OCI-M1 (cell line): ENCODE results near the gene ZNF613.
"Not testable (repeated sequence)": the region's sequence is repeated elsewhere in the genome, so short reads cannot be mapped to it uniquely, and the experiment has no call there.

Experiments
- DNase-seq: peaks from one replicate; lab custom pipeline; 2025; lab: John Stamatoyannopoulos, UW

ZNF613 gene

GRCh38 chr19:51944798-51945552 lies 17.7 kb downstream of the ZNF613 start:
- DNase-seq: no peak

GRCh38 chr19:51946602-51947001 lies 19.3 kb downstream of the ZNF613 start:
- DNase-seq: no peak

- DNase-seq: no peak
Measured at GRCh38 chr19:51948975-51949374, 21.7 kb downstream of the ZNF613 start.

DNA sequence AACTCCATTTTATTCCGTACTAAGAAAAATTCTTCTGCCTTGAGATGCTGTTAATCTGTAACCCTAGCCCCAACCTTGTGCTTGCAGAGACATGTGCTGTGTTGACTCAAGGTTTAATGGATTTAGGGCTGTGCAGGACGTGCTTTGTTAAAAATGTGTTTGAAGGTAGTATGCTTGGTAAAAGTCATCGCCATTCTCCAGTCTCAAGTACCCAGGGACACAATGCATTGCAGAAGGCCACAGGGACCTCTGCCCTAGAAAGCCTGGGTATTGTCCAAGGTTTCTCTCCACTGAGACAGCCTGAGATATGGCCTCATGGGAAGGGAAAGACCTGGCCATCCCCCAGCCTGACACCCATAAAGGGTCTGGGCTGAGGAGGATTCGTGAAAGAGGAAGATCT lies 30.6 kb downstream of the ZNF613 start:
- DNase-seq: not testable (repeated sequence)

DNA sequence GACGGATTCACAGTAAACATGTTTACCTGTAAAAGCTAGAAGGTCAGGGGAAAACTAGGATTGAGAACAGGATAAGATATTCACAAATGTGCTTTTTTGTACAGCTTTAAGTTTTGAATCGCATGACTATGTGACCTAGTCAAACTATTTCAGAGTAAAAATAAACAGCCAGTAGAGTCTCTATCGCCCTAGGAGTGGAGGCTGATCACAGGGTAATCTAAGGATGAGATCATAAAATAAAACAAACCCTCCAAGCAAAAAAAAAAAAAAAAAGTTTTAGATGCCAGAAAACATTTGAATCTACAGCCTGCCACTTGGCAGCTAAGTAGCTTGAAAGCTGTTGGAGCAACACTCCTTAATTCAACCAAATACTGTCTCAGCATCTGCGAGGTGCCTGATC lies 32.5 kb downstream of the ZNF613 start:
- peak; percentile 24 for DNase-seq

GRCh38 chr19:51960621-51961233 lies 33.5 kb downstream of the ZNF613 start:
- peak; percentile 93 for DNase-seq

DNA sequence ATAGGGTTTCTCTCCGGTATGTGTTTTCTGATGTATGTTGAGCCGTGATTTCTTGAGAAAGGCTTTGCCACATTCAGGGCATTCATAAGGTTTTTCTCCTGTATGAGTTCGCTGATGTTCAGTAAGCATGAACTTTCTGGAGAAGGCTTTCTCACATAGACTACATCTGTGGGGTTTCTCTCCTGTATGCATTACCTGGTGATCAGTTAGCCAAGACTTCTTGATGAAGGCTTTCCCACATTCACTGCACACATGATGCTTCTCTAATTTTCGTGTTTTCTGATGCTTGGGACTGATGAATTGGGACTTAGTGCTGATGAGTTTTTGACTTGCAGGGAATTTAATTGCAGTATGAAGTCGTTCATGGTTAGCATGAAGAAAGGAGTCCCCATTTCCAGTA lies 38.3 kb downstream of the ZNF613 start:
- DNase-seq: no peak

DNA sequence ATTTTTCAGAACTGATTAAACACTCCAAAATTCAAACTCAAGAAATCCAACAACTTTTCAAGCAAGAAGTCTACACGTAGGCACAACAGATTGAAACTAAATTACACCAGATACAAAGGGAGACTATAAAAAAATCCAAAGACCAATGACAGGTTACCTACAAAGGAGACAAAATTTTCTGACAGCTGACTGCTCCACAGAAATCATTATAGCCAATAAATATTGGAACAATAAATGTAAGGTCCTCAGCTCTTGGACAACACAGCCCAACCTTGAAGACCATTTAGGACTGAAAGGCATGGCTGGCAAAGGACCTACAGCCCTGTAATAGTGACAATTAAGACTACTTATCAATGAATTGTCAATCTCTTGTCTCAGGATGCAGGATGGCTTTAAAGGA lies 43.4 kb downstream of the ZNF613 start:
- DNase-seq: no peak

DNA sequence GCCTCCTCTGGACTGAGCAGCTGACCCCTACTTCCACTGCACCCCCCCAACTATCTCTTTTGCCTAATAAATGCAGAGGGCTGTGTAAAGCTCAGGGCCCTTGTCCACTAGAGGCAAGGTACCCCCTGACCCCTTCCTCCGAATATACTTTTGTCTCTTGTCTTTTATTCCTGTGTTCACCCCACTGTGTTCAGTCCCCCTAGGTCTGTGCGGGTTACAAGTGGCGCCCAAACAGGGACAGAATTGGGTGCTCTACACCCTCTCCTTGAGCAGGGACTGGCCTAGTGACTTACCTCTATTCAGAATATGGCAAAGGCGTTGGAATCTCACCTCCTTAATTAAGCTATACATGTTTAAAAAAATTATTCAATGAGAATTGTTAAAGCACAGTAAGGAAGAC lies 44.4 kb downstream of the ZNF613 start:
- DNase-seq: peak; percentile 23

DNA sequence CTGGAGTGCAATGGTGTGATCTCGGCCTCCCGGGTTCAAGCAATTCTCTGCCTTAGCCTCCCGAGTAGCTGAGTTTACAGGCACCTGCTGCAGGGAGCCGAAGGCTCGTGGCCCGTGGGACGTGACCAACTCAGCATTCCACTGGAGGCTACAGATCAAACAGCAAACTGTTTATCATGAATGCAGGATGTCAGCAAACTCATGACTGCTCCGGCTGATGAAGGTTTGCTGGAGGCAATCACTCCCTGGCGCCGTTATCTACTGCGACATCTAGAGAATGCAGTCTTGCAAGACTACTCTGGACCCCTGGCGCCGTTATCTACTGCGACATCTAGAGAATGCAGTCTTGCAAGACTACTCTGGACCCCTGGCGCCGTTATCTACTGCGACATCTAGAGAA lies 48.5 kb downstream of the ZNF613 start:
- DNase-seq: not testable (repeated sequence)

DNA sequence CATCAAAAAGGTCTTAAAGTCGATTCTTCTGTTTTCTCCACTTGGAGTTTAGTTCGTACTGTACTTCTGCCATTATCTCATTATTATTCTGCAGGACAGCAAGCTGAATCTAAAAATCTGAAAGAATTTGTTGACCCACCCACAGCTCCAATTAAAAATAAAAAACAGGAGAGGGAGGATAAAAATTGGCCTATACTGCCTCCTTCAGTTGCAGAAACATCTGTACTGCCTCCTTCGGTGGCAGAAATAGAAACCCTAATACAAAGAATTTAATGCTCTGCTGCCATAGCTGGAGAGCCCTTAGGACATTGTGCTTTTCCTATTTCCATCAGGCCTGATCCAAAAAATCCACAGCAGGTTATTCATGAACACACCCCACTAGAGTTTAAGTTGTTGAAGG lies 49.6 kb downstream of the ZNF613 start:
- DNase-seq: no peak

- no peak for DNase-seq
Measured at GRCh38 chr19:51977346-51977745, 50.1 kb downstream of the ZNF613 start.

DNA sequence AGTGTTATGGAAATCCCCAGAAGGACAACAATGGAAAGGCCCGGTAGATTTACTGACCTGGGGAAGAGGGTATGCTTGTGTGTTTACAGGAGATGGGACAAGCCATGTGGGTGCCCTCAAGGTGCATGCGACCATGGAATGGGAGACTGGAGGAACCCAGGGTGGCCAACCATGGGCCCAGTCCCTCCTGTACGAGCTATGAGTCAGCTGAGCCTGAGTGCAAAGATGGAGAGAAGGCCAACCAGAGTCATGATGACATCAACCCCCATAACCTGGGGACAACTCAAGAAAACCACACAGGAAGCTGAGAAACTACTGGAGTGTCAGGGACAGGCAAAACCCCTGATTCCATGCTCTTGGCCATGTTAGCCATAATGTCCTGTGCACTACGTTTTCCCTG lies 51.6 kb downstream of the ZNF613 start:
- DNase-seq: no peak

DNA sequence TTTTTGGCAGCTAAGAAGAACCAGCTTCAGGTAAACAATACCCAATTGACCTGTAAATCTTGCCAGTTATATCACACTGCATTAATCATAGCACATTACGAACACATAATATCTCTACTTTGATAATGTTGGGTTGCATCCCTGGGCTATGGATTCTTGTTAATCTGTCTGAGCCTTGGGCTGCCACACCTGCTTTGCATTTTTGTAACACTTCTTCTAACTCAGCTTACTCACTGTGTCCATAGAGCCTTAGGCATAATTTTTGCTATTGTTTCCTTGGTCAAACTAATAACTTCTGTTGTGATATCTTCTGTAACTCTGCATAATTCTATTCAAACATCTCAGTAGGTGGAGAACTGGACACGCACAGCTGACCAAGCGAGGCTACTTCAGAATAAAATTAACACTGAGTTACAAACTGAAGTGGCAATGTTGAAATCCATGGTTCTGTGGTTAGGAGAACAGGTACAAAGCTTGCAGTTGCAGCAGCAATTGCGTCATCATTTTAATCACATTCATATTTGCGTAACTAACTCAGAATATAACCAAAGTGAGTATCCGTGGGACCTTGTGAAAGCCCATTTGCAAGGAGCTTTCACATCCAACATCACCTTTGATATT lies 53.0 kb downstream of the ZNF613 start:
- DNase-seq: peak; percentile 27

DNA sequence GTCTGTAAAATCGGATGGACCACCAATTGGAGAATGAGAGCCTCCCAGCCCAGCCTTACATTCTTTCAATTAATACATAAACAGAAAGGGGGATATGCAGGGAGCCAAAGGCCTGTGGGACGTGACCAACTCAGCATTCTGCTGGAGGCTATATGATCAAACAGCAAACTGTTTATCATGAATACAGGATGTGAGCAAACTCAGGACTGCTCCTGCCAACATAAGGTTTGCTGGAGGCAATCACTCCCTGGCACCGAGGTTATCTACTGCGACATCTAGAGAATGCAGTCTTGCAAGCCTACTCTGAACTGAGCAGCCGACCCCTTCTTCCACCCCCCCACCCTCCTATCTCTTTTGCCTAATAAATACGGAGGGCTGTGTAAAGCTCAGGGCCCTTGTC lies 53.7 kb downstream of the ZNF613 start:
- not testable (repeated sequence) for DNase-seq

DNA sequence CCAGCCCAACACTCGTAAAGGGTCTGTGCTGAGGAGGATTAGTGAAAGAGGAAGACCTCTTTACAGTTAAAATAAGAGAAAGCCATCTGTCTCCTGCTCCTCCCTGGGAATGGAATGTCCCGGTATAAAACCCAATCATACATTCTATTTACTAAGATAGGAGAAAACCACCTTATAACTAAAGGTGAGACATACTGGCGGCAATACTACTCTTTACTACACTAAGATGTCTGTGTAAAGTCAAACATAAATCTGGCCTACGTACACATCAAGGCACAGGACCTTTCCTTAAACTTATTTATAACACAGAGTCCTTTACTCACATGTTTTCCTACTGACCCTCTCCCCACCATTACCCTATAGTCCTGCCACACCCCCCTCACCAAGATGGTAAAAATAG lies 56.1 kb downstream of the ZNF613 start:
- no peak for DNase-seq

- DNase-seq: peak; percentile 98
Measured at GRCh38 chr19:51986309-51987291, 59.3 kb downstream of the ZNF613 start, which contains the start of gene ZNF350. Gene ZNF350 (minus strand): TSS chr19:51986840. CDS start chr19:51974360, 12,480 bp downstream.

GRCh38 chr19:51993422-51993821 lies 66.2 kb downstream of the ZNF613 start:
- no peak for DNase-seq

DNA sequence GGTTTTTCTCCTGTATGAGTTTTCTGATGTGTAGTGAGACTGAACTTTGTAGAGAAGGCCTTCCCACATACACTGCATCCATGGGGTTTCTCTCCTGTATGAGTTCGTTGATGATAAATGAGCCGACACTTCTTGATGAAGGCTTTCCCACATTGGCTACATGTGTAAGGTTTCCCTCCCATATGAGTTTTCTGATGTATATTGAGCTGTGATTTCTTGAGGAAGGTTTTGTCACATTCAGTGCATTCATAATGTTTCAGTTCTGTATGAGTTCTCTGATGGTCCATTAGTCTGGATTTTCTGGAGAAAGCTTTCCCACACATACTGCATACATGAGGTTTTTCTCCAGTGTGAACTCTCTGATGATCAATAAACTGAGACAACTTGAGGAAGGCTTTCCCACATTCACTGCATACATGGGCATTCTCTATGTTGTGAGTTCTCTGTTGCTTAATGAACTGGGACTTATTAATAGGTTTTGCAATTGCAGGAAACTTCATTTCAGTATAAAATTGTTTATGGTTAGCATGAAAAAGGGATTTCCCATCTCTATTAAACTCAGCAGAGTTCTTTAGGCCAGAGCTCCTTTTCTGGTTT lies 66.9 kb downstream of the ZNF613 start:
- DNase-seq: peak; percentile 16
